ENCODE measurements around the gene CYB561D2. TPM values are rescaled to one million over a fixed set of nuclear protein-coding genes. Genes with fewer than 3 reads are reported as not detected.

Gene CYB561D2
- total RNA-seq, 1 experiment from 2014 or later: 9.5 TPM

GRCh38 chr3:50372349-50372748 lies 21.7 kb downstream of the CYB561D2 start:
- Histone ChIP-seq H3K9me3 (ENCODE audit: control insufficient read depth in 1 of 2, insufficient read depth in 1 of 2, low read depth in 1 of 2, low read length in 2 of 2) (no peaks in the 10 kb centered on the region), H3K4me1 (ENCODE audit: control insufficient read depth in 1 of 2, insufficient read depth in 2 of 2, low read length in 2 of 2) (peaks cover 4 to 10% of the 10 kb centered on the region in 2 experiments; a peak in 2 of 4 replicates), H3K27ac (ENCODE audit: low read depth, low read length) (no peak overlapping the region), H3K79me2 (ENCODE audit: insufficient read depth, low read length) (no peaks in the 10 kb centered on the region), H4K20me1 (ENCODE audit: insufficient read depth) (no peaks in the 10 kb centered on the region), H2AFZ (ENCODE audit: low read depth, low read length, poor library complexity, severe bottlenecking) (no peak overlapping the region), H3K4me2 (ENCODE audit: low read length) (no peak overlapping the region), H3K9me2 (ENCODE audit: insufficient read depth) (no peaks in the 10 kb centered on the region), H3K36me3 (ENCODE audit: control insufficient read depth in 1 of 2, insufficient read depth in 2 of 2, low read length in 2 of 2) (no peaks in the 10 kb centered on the region), H3K4me3 (replicated peaks in 1 of 2; ENCODE audit: low read depth in 1 of 2, low read length in 2 of 2) (no peak overlapping the region), H3K9ac (ENCODE audit: low read length) (no peak overlapping the region), H3K27me3 (ENCODE audit: insufficient read depth, low read length) (no peaks in the 10 kb centered on the region)
- DNase-seq (ENCODE audit: low read depth, low spot score): no peak
- no TSS peak for BruUV-seq (replicated peaks)
- RAD21 ChIA-PET (ENCODE audit: low non-redundant PET in 1 of 2, low total read pairs in 2 of 2, uncharacterized antibody in 2 of 2, unreplicated experiment in 2 of 2): no interaction called here
- no peak for ATAC-seq
- CTCF ChIA-PET: no interaction called here
- TF ChIP-seq EGR1 (IDR thresholded peaks at IDR 0.05; ENCODE audit: low read depth): no peak
- TF ChIP-seq EZH2phosphoT487 (IDR thresholded peaks at IDR 0.05; ENCODE audit: borderline replicate concordance): no peak
- POLR2A ChIA-PET: no interaction called here
- intact Hi-C loops (cut with micrococcal nuclease): no loop called here

- TF ChIP-seq JUND (IDR thresholded peaks at IDR 0.05) (no peak), POLR2AphosphoS5 (IDR thresholded peaks at IDR 0.05; ENCODE audit: low read depth, low read length) (no peak), POLR2A (IDR thresholded peaks at IDR 0.05; ENCODE audit: borderline replicate concordance, extremely low read depth, insufficient read depth, insufficient read length) (no peak), TCF7L2 (IDR thresholded peaks at IDR 0.05; ENCODE audit: borderline replicate concordance, extremely low read depth, insufficient read depth, insufficient read length) (no peak)
- peaks cover 4 to 10% of the 10 kb centered on the region in 2 experiments; a peak in 2 of 4 replicates for H3K4me1 ChIP-seq (ENCODE audit: control insufficient read depth in 1 of 2, insufficient read depth in 2 of 2, low read length in 2 of 2)
- DNase-seq (ENCODE audit: low read depth, low spot score) (no peak), ATAC-seq (no peak)
- ChIA-PET RAD21 (ENCODE audit: low non-redundant PET in 1 of 2, low total read pairs in 2 of 2, uncharacterized antibody in 2 of 2, unreplicated experiment in 2 of 2) (no interaction called here), CTCF (no interaction called here), POLR2A (no interaction called here)
- BruUV-seq (replicated peaks): no TSS peak
- no peaks in the 10 kb centered on the region for H3K36me3 ChIP-seq (ENCODE audit: control insufficient read depth in 1 of 2, insufficient read depth in 2 of 2, low read length in 2 of 2)
- no peak overlapping the region for H3K4me2 ChIP-seq (ENCODE audit: low read length)
- no peaks in the 10 kb centered on the region for H3K9me2 ChIP-seq (ENCODE audit: insufficient read depth)
- no peaks in the 10 kb centered on the region for H3K27me3 ChIP-seq (ENCODE audit: insufficient read depth, low read length)
- H3K9me3 ChIP-seq (ENCODE audit: control insufficient read depth in 1 of 2, insufficient read depth in 1 of 2, low read depth in 1 of 2, low read length in 2 of 2): no peaks in the 10 kb centered on the region
- no peak overlapping the region for H2AFZ ChIP-seq (ENCODE audit: low read depth, low read length, poor library complexity, severe bottlenecking)
- H4K20me1 ChIP-seq (ENCODE audit: insufficient read depth): no peaks in the 10 kb centered on the region
- no peak overlapping the region for H3K9ac ChIP-seq (ENCODE audit: low read length)
- no peak overlapping the region for H3K27ac ChIP-seq (ENCODE audit: low read depth, low read length)
- no peaks in the 10 kb centered on the region for H3K79me2 ChIP-seq (ENCODE audit: insufficient read depth, low read length)
- no peak overlapping the region for H3K4me3 ChIP-seq (replicated peaks in 1 of 2; ENCODE audit: low read depth in 1 of 2, low read length in 2 of 2)
- intact Hi-C loops (cut with micrococcal nuclease): no loop called here
Observed at GRCh38 chr3:50373146-50374051, 22.7 kb downstream of the CYB561D2 start.

Data from HCT116 (cell line).